HG02763 (cell line): ENCODE measurements around the gene ANXA4.
"Not testable (repeated sequence)": the region's sequence is repeated elsewhere in the genome, so short reads cannot be mapped to it uniquely, and the experiment has no call there.

Experiments
- ATAC-seq: cut with Tn5 transposase; IDR thresholded peaks from one replicate; pipeline ENCODE4 v1.9.1; 2021; ENCODE audit warnings: mild to moderate bottlenecking, moderate library complexity; ENCODE audit not compliant: unreplicated experiment

Gene ANXA4

GRCh38 chr2:69720404-69720803 lies 21.5 kb upstream of the ANXA4 start:
- no peak for ATAC-seq

- no peak for ATAC-seq
Measured at GRCh38 chr2:69721022-69721421, 20.9 kb upstream of the ANXA4 start.

DNA sequence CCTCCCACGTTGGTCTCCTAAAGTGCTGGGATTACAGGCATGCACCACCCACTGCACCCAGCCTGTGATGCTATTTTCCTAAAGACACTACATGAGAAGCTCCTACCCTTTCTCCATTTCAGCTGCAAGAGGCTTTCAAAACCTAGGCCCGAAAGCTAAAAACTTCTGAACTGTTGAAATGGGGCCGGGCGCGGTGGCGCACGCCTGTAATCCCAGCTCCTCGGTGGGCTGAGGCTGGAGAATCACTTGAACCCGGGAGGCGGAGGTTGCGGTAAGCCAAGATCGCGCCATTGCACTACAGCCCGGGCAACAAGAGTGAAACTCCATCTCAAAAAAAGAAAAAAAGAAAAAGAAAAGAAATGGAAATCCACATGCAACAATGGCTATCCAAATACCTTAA lies 18.1 kb upstream of the ANXA4 start:
- no peak for ATAC-seq

GRCh38 chr2:69724540-69725159 lies 17.3 kb upstream of the ANXA4 start:
- ATAC-seq: peak; percentile 47

DNA sequence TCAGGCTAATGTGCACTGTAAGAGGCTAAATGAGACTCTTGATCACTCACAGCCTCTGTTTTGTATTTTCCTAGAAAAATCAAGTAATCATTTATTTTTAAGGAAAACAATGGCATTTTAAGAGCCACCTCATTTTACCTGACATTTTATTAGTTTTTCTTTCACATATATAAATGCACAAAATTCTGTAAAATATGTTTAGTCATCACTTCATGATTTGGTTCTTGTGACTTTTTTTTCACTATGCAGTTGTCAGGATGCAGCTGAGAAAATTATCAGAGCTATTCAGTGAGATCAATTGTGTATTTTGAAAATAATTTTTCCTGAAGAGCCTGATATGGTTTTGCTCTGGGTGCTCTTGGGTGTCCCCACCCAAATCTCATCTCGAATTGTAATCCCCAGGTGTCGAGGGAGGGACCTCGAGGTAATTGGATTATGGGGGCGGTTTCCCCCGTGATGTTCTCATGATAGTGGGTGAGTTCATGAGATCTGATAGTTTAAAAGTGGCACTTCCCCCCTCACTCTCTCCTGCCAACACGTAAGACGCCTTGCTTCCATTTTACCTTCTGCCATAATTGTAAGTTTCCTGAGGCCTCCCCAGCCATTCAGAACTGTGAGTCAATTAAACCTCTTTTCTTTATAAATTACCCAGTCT lies 16.1 kb upstream of the ANXA4 start:
- ATAC-seq: no peak

GRCh38 chr2:69729266-69729665 lies 12.7 kb upstream of the ANXA4 start:
- ATAC-seq: no peak

GRCh38 chr2:69729781-69730180 lies 12.2 kb upstream of the ANXA4 start:
- ATAC-seq: no peak

DNA sequence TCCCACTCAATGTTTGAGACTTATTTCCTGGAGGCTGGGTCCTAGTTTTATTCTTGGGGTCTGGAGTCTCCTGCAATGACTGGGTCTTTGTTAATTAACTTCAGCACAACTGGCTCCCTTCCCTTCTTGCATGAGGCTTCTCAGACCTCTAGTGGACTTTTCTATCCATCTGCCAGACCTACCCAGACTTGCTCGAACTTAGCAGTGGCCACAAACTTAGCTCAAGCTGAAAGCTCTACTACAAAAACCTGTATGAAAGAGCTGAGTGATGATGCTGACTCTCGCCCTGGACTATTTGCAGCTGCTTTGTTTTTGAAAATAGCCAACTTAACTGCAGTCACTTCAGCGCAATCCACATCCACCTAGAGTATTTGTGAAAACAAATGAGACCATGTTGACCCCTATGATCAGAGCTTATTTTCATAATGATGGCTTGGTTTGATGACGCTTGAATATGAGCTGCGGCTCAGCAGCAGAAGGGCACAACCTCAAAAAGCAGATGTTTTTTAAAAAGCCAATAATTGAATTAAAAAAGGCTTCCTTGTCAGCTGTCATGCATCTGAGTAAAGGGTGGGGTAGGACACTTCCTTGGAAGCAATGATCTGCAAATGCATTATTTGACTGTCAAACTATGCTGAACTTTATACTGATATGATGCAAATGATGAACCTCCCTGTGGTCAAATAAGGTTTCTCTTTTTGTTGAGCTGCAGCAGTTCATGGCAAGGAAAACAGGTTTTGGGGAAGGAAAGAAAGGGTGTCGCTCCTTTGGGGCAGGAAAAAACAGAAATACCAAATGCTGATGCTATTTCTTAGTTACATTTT lies 10.6 kb upstream of the ANXA4 start:
- ATAC-seq: no peak

GRCh38 chr2:69733342-69734034 lies 8.4 kb upstream of the ANXA4 start:
- no peak for ATAC-seq

DNA sequence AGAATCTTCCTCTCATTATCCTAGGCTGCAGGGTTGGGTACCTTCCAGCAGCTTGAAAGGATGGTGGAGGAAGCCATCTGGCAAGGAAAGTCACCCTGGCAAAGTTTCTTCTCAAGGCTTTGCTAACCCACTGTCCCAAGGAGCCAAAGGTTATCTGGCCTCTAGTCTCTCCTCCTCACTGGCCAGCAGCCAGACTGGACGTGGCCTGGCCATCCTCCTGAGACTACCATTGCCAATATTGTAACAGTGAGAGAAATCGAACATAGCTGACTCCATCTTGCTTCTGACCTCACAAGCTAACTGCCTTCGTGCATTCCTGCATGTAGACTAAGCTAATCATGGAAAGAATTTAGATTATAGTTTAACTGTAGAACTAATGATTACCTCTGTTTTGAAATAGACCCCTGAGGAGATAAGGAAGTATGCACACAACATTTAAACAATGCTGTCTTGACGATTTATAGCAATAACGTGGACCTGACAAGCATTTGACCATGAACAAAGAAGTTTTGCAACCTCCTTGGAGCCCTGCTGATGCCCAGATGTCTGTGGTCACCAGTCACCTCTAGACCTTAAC lies 7.8 kb upstream of the ANXA4 start:
- ATAC-seq: no peak

- ATAC-seq: no peak
Measured at GRCh38 chr2:69734854-69735544, 6.9 kb upstream of the ANXA4 start.

- ATAC-seq: no peak
Measured at GRCh38 chr2:69735686-69736085, 6.2 kb upstream of the ANXA4 start.

- ATAC-seq: not testable (repeated sequence)
Measured at GRCh38 chr2:69738149-69738548, 3.8 kb upstream of the ANXA4 start.

- ATAC-seq: no peak
Measured at GRCh38 chr2:69740502-69740951, 1.4 kb upstream of the ANXA4 start.

- ATAC-seq: peak; percentile 18
Measured at GRCh38 chr2:69741229-69741574, 732 bp upstream of the ANXA4 start.

- no peak for ATAC-seq
Measured at GRCh38 chr2:69742322-69742952, 503 bp downstream of the ANXA4 start.

DNA sequence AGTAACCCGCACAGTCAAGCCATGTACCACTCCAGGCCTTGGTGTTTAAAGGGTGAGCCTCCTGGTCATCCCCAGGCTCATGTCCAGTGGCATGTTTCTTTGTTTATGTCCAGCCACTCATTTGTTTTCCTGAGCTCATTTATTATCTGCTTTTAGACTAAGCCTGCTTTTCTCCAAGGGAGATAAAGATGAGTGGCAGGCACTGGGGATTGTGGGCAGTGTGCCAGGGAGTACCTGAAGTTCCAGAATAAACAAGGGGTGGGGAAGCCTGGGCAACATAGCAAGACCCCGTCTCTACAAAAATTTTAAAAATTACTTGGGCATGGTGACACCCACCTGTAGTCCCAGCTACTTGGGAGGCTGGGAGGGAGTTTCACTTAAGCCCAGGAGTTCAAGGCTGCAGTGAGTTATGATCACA lies 1.9 kb downstream of the ANXA4 start:
- no peak for ATAC-seq

GRCh38 chr2:69744456-69744855 lies 2.5 kb downstream of the ANXA4 start:
- no peak for ATAC-seq

GRCh38 chr2:69745035-69745434 lies 3.1 kb downstream of the ANXA4 start:
- ATAC-seq: no peak

DNA sequence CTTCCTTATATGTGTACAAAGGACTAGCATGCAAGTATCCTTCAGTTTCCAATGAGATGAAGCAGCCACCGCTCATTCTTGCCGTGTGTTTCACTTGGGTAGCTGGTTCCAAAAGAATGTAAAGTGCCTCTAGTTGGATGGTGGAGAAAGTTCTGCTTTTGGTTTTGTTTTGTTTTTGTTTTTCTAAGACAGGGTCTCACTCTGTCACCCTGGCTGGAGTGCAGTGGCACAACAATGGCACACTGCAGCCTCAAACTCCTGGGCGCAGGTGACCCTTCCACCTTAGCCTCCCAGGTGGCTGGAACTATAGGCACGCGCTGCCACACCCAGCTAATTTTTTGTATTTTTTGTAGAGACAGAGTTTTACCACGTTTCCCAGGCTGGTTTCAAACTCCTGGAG lies 8.3 kb downstream of the ANXA4 start:
- no peak for ATAC-seq
